Neural cell (in vitro differentiated cells): Measurements from ENCODE around the gene GPSM3. TPM values are rescaled to one million over a fixed set of nuclear protein-coding genes. Genes with fewer than 3 reads are reported as not detected.
"Not testable (repeated sequence)": the region's sequence is repeated elsewhere in the genome, so short reads cannot be mapped to it uniquely, and the experiment has no call there.

Source experiments
- H2AFZ ChIP-seq: fragments of 200-600, 300-800 bp; sonication (generic), shearing (Covaris generic); 2 replicates; pipeline ENCODE4 v1.6.0; 2014; ENCODE audit warnings: low read depth, mild to moderate bottlenecking, antibody characterized with exemption, low read length, moderate library complexity
- H3F3A ChIP-seq: fragments of 200-600 bp; shearing (Covaris generic); 2 replicates; pipeline ENCODE4 v1.6.1; 2016; ENCODE audit warnings: mild to moderate bottlenecking, moderate library complexity, mixed read lengths, antibody characterized with exemption, low read length; ENCODE audit not compliant: insufficient read depth, poor library complexity, severe bottlenecking
- H3K27ac ChIP-seq: fragments of 200-600, 300-800 bp; sonication (generic), shearing (Covaris generic); 2 replicates; pipeline ENCODE4 v1.5.1; 2014; ENCODE audit warnings: mild to moderate bottlenecking, low read length, moderate library complexity
- H3K27me3 ChIP-seq: fragments of 300-800, 200-600 bp; sonication (generic), shearing (Covaris generic); 2 replicates; pipeline ENCODE4 v1.6.0; 2014; ENCODE audit warnings: mild to moderate bottlenecking, low read depth, low read length, moderate library complexity; ENCODE audit not compliant: insufficient read depth
- H3K36me3 ChIP-seq: fragments of 300-800, 200-600 bp; sonication (generic), shearing (Covaris generic); 2 replicates; pipeline ENCODE4 v1.5.1; 2014; ENCODE audit warnings: mild to moderate bottlenecking, antibody characterized with exemption, low read length, moderate library complexity; ENCODE audit not compliant: insufficient read depth
- H3K4me2 ChIP-seq: fragments of 300-800, 200-600 bp; sonication (generic), shearing (Covaris generic); 2 replicates; pipeline ENCODE4 v1.6.0; 2014; ENCODE audit warnings: mild to moderate bottlenecking, low read length
- H3K4me3 ChIP-seq: fragments of 300-800, 200-600 bp; sonication (generic), shearing (Covaris generic); 2 replicates; pipeline ENCODE4 v1.5.1; 2014; ENCODE audit warnings: mild to moderate bottlenecking, low read length, moderate library complexity
- H3K79me2 ChIP-seq: fragments of 200-600 bp; shearing (Covaris generic); replicated peaks from 2 replicates; pipeline ENCODE4 v1.6.0; 2014; ENCODE audit warnings: mild to moderate bottlenecking, low read length, moderate library complexity; ENCODE audit not compliant: insufficient read depth
- H3K9ac ChIP-seq: fragments of 300-800, 200-600 bp; sonication (generic), shearing (Covaris generic); 2 replicates; pipeline ENCODE4 v1.6.1; 2016; ENCODE audit warnings: mild to moderate bottlenecking, low read length, mixed read lengths
- H3K9me2 ChIP-seq: fragments of 200-600 bp; shearing (Covaris generic); 2 replicates; pipeline ENCODE4 v1.6.1; 2016; ENCODE audit warnings: mild to moderate bottlenecking, low read length, mixed read lengths; ENCODE audit not compliant: insufficient read depth
- H3K9me3 ChIP-seq: fragments of 200-600, 300-800 bp; sonication (generic), shearing (Covaris generic); 2 replicates; pipeline ENCODE4 v1.6.1; 2016; ENCODE audit warnings: mild to moderate bottlenecking, mixed run types, low read length, moderate library complexity, mixed read lengths
- H4K20me1 ChIP-seq: fragments of 200-600 bp; shearing (Covaris generic); 2 replicates; pipeline ENCODE4 v1.6.1; 2016; ENCODE audit warnings: mild to moderate bottlenecking, mixed run types; ENCODE audit not compliant: insufficient read depth
- EP300 ChIP-seq: fragments of 450-650 bp; conservative IDR thresholded peaks from 2 replicates; pipeline ENCODE4 v1.6.1; 2014; ENCODE audit warnings: antibody characterized with exemption, mild to moderate bottlenecking, moderate library complexity; ENCODE audit not compliant: poor library complexity, severe bottlenecking
- EZH2 ChIP-seq: fragments of 200-600, 300-800 bp; shearing (Covaris generic), sonication (generic); IDR thresholded peaks from 2 replicates; pipeline ENCODE4 v1.6.1; 2014; ENCODE audit warnings: antibody characterized with exemption, low read length, borderline replicate concordance, mild to moderate bottlenecking; ENCODE audit not compliant: insufficient read depth, poor library complexity, severe bottlenecking
- MXI1 ChIP-seq: fragments of 450-650 bp; conservative IDR thresholded peaks from 2 replicates; pipeline ENCODE4 v1.6.1; 2014; ENCODE audit warnings: antibody characterized with exemption, mild to moderate bottlenecking; ENCODE audit not compliant: poor library complexity, severe bottlenecking
- POLR2AphosphoS5 ChIP-seq: IDR thresholded peaks from 2 replicates; pipeline ENCODE4 v1.6.1; 2012
- RAD21 ChIP-seq: fragments of 450-650 bp; conservative IDR thresholded peaks from 2 replicates; pipeline ENCODE4 v1.6.1; 2014; ENCODE audit warnings: antibody characterized with exemption, mild to moderate bottlenecking, moderate library complexity
- SMC3 ChIP-seq: fragments of 450-650 bp; conservative IDR thresholded peaks from 2 replicates; pipeline ENCODE4 v1.6.1; 2014; ENCODE audit warnings: antibody characterized with exemption, mild to moderate bottlenecking, moderate library complexity; ENCODE audit not compliant: poor library complexity
- TAF1 ChIP-seq: IDR thresholded peaks from 2 replicates; pipeline ENCODE4 v1.6.1; 2012; ENCODE audit warnings: low read depth
- polyA plus RNA-seq: library from polyadenylated mRNA; depleted of rRNA; stranded (reverse); fragments of >200 nt; gene quantifications from 2 replicates; pipeline ENCODE4 v1.2.3, GENCODE V29; 2014
- TF ChIP-seq, protein P1 (sequence below): fragments of 450-650 bp; IDR thresholded peaks from 2 replicates; pipeline ENCODE4 v1.5.1; 2014; ENCODE audit warnings: antibody characterized with exemption, mild to moderate bottlenecking, moderate library complexity; ENCODE audit not compliant: poor library complexity, severe bottlenecking
- TF ChIP-seq, protein P2 (sequence below): IDR thresholded peaks from 2 replicates; pipeline ENCODE4 v1.6.1; 2012; ENCODE audit warnings: borderline replicate concordance

The GPSM3 gene
- polyA plus RNA-seq, 1 donor from 2014 or later = 1.2 TPM

DNA sequence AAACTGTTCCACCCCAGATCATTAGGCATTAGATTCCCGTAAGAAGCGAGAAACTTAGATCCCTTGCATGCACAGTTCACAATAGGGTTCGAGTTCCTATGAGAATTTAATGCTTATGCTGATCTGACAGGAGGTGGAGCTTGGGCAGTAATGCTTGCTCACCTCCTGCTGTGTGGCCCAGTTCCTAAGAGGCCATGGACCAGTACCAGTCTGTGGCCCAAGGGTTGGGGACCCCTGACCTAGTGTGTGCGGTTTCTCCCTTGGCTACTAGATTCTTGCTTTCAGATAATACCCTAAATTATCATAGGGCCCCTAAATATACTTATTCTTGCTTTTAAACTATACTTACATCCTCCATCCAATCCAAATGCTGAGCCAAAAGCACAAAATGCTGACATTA lies 1.9 kb upstream of the GPSM3 start:
- H3K9me2 ChIP-seq = no peaks in the 10 kb centered on the region
- peak overlapping the region; percentile 96 for H3K4me2 ChIP-seq
- TF ChIP-seq POLR2AphosphoS5 = no peak
- no peak for TF ChIP-seq RAD21
- TF ChIP-seq, protein P1, sequence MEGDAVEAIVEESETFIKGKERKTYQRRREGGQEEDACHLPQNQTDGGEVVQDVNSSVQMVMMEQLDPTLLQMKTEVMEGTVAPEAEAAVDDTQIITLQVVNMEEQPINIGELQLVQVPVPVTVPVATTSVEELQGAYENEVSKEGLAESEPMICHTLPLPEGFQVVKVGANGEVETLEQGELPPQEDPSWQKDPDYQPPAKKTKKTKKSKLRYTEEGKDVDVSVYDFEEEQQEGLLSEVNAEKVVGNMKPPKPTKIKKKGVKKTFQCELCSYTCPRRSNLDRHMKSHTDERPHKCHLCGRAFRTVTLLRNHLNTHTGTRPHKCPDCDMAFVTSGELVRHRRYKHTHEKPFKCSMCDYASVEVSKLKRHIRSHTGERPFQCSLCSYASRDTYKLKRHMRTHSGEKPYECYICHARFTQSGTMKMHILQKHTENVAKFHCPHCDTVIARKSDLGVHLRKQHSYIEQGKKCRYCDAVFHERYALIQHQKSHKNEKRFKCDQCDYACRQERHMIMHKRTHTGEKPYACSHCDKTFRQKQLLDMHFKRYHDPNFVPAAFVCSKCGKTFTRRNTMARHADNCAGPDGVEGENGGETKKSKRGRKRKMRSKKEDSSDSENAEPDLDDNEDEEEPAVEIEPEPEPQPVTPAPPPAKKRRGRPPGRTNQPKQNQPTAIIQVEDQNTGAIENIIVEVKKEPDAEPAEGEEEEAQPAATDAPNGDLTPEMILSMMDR = no peak
- TF ChIP-seq SMC3 = no peak
- no peak for TF ChIP-seq EZH2
- TF ChIP-seq, protein P2, sequence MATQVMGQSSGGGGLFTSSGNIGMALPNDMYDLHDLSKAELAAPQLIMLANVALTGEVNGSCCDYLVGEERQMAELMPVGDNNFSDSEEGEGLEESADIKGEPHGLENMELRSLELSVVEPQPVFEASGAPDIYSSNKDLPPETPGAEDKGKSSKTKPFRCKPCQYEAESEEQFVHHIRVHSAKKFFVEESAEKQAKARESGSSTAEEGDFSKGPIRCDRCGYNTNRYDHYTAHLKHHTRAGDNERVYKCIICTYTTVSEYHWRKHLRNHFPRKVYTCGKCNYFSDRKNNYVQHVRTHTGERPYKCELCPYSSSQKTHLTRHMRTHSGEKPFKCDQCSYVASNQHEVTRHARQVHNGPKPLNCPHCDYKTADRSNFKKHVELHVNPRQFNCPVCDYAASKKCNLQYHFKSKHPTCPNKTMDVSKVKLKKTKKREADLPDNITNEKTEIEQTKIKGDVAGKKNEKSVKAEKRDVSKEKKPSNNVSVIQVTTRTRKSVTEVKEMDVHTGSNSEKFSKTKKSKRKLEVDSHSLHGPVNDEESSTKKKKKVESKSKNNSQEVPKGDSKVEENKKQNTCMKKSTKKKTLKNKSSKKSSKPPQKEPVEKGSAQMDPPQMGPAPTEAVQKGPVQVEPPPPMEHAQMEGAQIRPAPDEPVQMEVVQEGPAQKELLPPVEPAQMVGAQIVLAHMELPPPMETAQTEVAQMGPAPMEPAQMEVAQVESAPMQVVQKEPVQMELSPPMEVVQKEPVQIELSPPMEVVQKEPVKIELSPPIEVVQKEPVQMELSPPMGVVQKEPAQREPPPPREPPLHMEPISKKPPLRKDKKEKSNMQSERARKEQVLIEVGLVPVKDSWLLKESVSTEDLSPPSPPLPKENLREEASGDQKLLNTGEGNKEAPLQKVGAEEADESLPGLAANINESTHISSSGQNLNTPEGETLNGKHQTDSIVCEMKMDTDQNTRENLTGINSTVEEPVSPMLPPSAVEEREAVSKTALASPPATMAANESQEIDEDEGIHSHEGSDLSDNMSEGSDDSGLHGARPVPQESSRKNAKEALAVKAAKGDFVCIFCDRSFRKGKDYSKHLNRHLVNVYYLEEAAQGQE = no peak
- TF ChIP-seq EP300 = no peak
- H3K9ac ChIP-seq = peak overlapping the region; percentile 100
- H3K36me3 ChIP-seq = no peaks in the 10 kb centered on the region
- no peak overlapping the region for H2AFZ ChIP-seq
- H3K27me3 ChIP-seq = no peaks in the 10 kb centered on the region
- H3K4me3 ChIP-seq = peak overlapping the region; percentile 82
- H3K27ac ChIP-seq = peak overlapping the region; percentile 100
- no peaks in the 10 kb centered on the region for H3K9me3 ChIP-seq
- H3K79me2 ChIP-seq = peaks cover 11% of the 10 kb centered on the region
- peaks cover 5% of the 10 kb centered on the region for H3F3A ChIP-seq
- no peaks in the 10 kb centered on the region for H4K20me1 ChIP-seq

DNA sequence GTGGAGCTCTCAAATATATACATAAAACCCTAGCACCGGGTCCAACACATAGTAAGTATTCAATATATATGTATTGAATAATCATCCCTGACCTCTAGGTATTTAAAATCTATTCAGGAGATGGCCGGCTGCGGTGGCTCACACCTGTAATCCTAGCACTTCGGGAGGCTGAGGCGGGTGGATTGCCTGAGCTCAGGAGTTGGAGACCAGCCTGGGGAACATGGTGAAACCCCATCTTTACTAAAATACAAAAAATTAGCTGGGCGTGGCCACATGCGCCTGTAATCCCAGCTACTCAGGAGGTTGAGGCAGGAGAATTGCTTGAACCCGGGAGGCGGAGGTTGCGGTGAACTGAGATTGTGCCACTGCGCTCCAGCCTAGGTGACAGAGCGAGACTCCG lies 653 bp upstream of the GPSM3 start:
- H3K27ac ChIP-seq, H3K27me3 ChIP-seq, H4K20me1 ChIP-seq, H3K9ac ChIP-seq, H3K9me3 ChIP-seq, H3K36me3 ChIP-seq, H3F3A ChIP-seq, H3K4me3 ChIP-seq, H3K9me2 ChIP-seq, H3K4me2 ChIP-seq, H2AFZ ChIP-seq: not testable (repeated sequence)
- H3K79me2 ChIP-seq = peaks cover 17% of the 10 kb centered on the region

DNA sequence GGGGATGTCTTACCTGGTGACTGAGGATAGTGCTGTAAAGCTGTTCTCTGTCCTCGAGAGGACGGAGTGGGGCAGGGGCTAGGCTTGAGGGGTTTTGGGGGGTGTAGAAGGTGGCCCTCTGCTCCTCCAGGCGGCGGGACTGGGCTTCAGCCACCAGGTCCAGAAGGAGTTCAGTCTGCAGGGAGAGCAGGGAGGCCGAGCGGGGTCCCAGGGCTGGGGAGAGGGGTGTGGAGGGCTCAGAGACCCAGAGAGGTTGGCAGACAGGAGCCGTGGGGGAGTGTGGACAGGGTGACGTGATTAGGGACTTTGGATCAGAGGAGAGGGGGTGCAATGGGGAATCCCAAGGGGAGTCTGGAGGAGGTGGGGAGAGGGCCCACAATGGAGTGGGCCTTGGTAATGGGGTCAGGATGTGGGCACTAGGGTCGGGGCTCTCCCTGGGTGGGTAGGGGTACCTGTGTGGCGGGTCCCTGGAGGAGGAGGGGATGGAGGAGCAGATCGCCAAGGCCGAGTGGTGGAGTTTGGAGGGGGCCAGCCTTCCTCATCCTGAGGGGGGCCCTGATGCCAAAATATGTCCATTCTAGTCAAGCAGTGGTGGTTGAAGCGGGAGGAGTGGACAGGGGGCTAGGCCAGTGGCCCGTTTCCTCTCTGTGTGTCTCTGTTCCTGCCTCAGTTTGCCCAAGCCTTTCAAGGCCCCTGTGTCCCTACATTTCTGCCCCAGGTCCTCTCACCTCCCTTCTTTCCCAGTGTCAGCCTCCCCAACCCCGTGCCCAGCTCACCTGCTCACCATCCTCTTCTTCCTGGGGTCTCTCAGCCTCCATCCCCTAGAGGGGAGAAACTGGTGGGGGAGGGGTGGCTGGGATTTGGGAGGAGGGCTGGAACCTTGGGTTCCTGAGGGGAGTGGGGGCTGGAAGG lies 491 bp downstream of the GPSM3 start:
- peak overlapping the region; percentile 91 for H3K27ac ChIP-seq
- no peaks in the 10 kb centered on the region for H3K36me3 ChIP-seq
- peaks cover 5% of the 10 kb centered on the region for H3F3A ChIP-seq
- H3K9ac ChIP-seq = no peak overlapping the region
- H3K4me3 ChIP-seq = no peak overlapping the region
- H3K27me3 ChIP-seq = no peaks in the 10 kb centered on the region
- TF ChIP-seq SMC3 (no peak), RAD21 (no peak), EZH2 (no peak), EP300 (no peak), TAF1 (no peak), MXI1 (no peak), POLR2AphosphoS5 (no peak)
- TF ChIP-seq, protein P1 = no peak
- TF ChIP-seq, protein P2 = no peak
- H3K79me2 ChIP-seq = peaks cover 17% of the 10 kb centered on the region
- H2AFZ ChIP-seq = no peak overlapping the region
- H3K9me2 ChIP-seq = no peaks in the 10 kb centered on the region
- no peaks in the 10 kb centered on the region for H3K9me3 ChIP-seq
- H4K20me1 ChIP-seq = no peaks in the 10 kb centered on the region
- no peak overlapping the region for H3K4me2 ChIP-seq
